ENCODE data around the gene RALY. TPM values are rescaled to one million over a fixed set of nuclear protein-coding genes. Genes with fewer than 3 reads are reported as not detected.

Gene RALY
- total and polyA plus RNA-seq, 2 donors (not counting 3 experiments of a cell fraction or from before 2014, with no cell fraction given), result 142 to 146 TPM

- Histone ChIP-seq H3K4me3 (replicated peaks in 1 of 3; ENCODE audit: insufficient read depth in 1 of 3, low read depth in 1 of 3, low read length in 3 of 3) (no peak overlapping the region), H3K9me1 (replicated peaks; ENCODE audit: control insufficient read depth, extremely low read depth, insufficient read depth, low read length) (no peaks in the 10 kb centered on the region), H3K4me2 (ENCODE audit: insufficient read depth, low read length) (no peak overlapping the region), H3K9me3 (replicated peaks; ENCODE audit: control insufficient read depth, insufficient read depth, low read length) (no peaks in the 10 kb centered on the region), H3K36me3 (ENCODE audit: control insufficient read depth in 2 of 2, extremely low read depth in 1 of 2, insufficient read depth in 2 of 2, low read length in 2 of 2) (no peaks in the 10 kb centered on the region), H3K9ac (replicated peaks; ENCODE audit: extremely low read depth, insufficient read depth, low read length) (no peak overlapping the region), H3K79me2 (ENCODE audit: control insufficient read depth, insufficient read depth, low read length) (no peaks in the 10 kb centered on the region), H4K20me1 (replicated peaks; ENCODE audit: control insufficient read depth, extremely low read depth, insufficient read depth, low read length) (no peaks in the 10 kb centered on the region), H2AFZ (ENCODE audit: low read depth, low read length) (no peak overlapping the region), H3K27ac (ENCODE audit: insufficient read depth, low read depth, low read length) (no peak overlapping the region), H3K27me3 (ENCODE audit: control insufficient read depth in 2 of 2, insufficient read depth in 2 of 2, low read length in 2 of 2) (peaks cover 2 to 3% of the 10 kb centered on the region in 2 experiments), H3K4me1 (ENCODE audit: control insufficient read depth, extremely low read depth, insufficient read depth, low read length) (no peaks in the 10 kb centered on the region)
- CTCF ChIA-PET, result interaction anchor here (1.0 to 1.7 kb wide), 2 partner anchors 14 to 108 kb away, joined by 3 to 5 read pairs; no protein-coding TSS in a partner anchor
- no TSS peak for BruUV-seq (replicated peaks)
- dilution Hi-C loops (cut with MboI; ENCODE audit: extremely low pct_ligation_motif_present, low sequenced_read_pairs) (no loop called here), intact Hi-C loops (cut with micrococcal nuclease) (no loop called here)
- DNase-seq (ENCODE audit: low read depth, low spot score) (no peak), FAIRE-seq (no peak)
- POLR2A ChIA-PET, result no interaction called here
- no peak for TF ChIP-seq JUN (IDR thresholded peaks at IDR 0.05; ENCODE audit: borderline replicate concordance, insufficient read depth, insufficient read length, low read depth)
- TF ChIP-seq POLR2AphosphoS5 (IDR thresholded peaks at IDR 0.05; ENCODE audit: insufficient read depth, low read depth, low read length), result no peak
- TF ChIP-seq POLR2A (IDR thresholded peaks at IDR 0.05; ENCODE audit: low read depth, low read length), result no peak
- TF ChIP-seq FOS (IDR thresholded peaks at IDR 0.05; ENCODE audit: borderline replicate concordance, insufficient read depth, low read length), result no peak
- no peak for TF ChIP-seq CTCF (IDR thresholded peaks at IDR 0.05; ENCODE audit: extremely low read depth in 1 of 2, insufficient read depth in 1 of 2, low read depth in 1 of 2, low read length in 2 of 2)
- no peak for TF ChIP-seq EZH2 (IDR thresholded peaks at IDR 0.05; ENCODE audit: borderline replicate concordance, low read depth, low read length, severe bottlenecking)
- TF ChIP-seq GATA2 (IDR thresholded peaks at IDR 0.05; ENCODE audit: insufficient read depth, insufficient read length, low read depth, low read length), result no peak
- no peak for TF ChIP-seq MAX (IDR thresholded peaks at IDR 0.05; ENCODE audit: insufficient read depth, insufficient read length)
- TF ChIP-seq MYC (IDR thresholded peaks at IDR 0.05; ENCODE audit: low read depth, low read length), result no peak
Observed at GRCh38 chr20:33985830-33986229, 7.9 kb upstream of the RALY start.

Measured in endothelial cell of umbilical vein (primary cell).